Prostate gland (tissue), 1 donor: Measurements from ENCODE around the gene IGF2BP3.

Experiments
- POLR2A ChIP-seq: fragments of 450-650 bp; IDR thresholded peaks from one replicate; pipeline ENCODE4 v1.6.1; 2016; ENCODE audit warnings: antibody characterized with exemption, mild to moderate bottlenecking
- POLR2AphosphoS5 ChIP-seq: sonication (generic); formaldehyde crosslinking; IDR thresholded peaks from one replicate; pipeline ENCODE4 v1.6.1; 2017; ENCODE audit warnings: antibody characterized with exemption

DNA sequence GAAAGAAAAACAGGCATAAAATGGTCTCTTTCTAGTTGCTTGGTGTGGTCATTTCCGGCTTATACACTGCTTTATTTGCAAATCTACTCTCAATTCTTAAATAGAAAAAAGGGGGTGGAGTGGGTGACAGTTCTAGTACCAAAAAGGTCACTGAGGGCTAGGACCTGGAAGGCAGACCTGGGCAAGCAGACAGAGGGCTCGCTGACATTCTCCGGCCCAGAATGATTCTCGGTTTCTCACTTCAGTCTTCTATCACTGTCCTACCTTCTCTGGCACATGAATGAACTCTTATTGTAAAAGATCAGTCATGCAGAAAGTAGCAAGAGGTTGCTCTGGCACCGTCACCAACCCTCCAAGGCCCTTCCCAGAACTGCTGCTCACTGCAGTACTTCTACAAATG, 117.1 kb downstream of the IGF2BP3 start:
- TF ChIP-seq POLR2AphosphoS5 (no peak), POLR2A (no peak)
